Medulla oblongata (tissue), 1 donor: Measurements from ENCODE around the gene PPP6R2.

Source experiments
- DNase-seq: peaks from one replicate; pipeline ENCODE4 v3.0.0-alpha.2; 2015; ENCODE audit errors: extremely low spot score

The PPP6R2 gene

DNA sequence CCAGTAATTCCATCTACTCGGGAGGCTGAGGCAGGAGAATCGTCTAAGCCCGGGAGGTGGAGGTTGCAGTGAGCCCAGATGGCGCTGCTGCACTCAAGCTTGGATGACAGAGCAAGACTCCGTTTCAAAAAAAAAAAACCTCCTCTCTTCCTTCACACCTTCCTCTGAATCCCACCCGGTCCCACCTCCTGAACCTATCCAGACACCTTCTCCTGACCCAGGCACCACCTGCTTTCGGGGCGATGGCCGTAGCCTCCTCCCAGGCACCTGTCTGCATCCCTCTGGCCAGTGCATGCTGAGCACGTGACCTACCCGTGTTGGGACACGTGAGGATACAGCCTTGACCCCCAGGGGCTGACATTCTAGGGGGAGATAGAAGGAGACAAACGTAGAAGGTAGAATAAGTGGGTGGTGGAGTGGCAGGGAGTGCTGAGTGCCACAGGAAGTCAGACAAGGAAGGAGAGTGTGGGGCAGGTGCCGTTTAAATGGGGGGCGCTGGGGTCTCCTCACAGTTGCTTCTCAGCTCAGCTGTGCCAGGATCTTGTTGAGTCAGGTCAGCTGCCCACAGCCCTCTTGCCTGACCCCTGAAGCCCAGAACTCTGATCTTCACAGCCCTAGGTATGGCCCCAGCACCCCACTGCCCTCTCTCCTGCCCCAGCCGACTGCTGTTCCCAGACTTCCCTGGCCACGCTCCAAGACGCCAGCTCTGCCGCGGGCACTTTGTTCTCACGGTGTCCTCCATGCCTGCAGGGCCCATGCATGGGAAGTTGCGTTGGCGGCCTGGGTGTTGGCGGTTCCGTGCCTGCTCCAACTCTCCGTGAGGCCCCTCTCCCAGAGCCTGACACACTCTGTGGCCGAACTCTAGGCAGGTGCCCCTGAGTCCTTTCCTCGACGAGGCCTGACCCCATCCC, 142.3 kb downstream of the PPP6R2 start:
- no peak for DNase-seq

DNA sequence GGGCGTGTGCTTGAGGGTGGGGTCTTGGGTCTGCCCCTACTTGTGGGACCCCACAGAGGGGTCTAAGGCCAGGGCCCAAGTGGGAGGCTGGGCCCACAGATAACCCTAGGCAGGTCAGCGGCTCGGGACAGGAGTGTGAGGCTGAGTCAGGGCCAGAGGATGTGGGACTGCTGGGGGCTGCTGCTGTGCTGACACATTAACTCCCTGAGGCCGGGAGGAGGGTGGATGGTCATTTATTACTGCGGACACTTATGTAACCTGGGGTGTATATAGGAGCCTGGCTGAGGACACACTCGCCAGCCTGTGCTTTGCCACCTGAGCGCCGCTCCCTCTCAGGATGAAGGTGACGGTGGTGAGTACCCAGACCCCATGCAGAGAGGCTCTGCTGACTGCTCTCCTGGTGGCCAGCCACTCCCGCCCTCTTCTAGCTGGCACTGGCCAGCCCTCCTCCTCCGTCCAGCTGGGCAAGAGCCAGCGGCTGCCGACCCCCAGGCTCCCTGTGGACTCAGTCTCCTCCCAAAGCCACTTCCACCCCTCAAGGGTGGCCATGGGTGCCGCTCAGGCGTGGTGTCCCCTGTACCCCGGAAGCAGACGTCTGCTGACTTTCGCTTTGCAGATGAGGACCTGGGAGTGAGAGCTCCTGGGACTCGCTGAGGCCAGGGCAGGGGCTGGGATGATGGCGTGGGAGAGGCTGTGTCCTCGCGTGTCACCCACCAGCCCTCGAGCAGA, 143.6 kb downstream of the PPP6R2 start, which contains the start of gene MIOX:
Gene MIOX, plus strand, starts transcription at position 299 of the 729 bp plus-strand sequence. Its CDS starts 39 bp downstream, at position 338.
- no peak for DNase-seq

DNA sequence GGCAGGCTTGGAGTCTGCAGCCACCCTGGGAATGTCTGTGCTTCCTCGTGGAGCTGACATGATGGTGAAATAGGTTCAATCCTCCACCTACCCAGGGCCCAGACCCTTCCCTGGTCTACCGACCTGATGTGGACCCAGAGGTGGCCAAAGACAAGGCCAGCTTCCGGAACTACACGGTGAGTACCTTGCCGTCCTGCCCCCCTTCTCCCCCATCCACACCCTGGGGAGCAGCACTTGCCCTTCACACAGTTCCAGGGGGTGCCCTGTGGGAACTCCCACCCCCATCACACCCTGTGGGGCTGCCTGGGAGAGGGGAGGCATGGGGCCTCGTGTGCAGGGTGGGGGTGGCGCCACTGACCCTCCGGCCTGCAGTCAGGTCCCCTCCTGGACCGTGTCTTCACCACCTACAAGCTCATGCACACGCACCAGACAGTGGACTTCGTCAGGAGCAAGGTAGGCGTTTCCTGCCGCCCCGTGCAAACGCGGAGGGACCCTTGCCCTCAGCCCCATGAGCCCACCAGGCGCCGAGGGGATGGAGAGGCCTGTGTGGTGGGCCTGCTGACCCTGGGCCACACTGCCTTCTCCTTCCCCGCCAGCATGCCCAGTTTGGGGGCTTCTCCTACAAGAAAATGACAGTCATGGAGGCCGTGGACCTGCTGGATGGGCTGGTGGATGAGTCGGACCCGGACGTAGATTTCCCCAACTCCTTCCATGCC, 144.3 kb downstream of the PPP6R2 start:
- no peak for DNase-seq

DNA sequence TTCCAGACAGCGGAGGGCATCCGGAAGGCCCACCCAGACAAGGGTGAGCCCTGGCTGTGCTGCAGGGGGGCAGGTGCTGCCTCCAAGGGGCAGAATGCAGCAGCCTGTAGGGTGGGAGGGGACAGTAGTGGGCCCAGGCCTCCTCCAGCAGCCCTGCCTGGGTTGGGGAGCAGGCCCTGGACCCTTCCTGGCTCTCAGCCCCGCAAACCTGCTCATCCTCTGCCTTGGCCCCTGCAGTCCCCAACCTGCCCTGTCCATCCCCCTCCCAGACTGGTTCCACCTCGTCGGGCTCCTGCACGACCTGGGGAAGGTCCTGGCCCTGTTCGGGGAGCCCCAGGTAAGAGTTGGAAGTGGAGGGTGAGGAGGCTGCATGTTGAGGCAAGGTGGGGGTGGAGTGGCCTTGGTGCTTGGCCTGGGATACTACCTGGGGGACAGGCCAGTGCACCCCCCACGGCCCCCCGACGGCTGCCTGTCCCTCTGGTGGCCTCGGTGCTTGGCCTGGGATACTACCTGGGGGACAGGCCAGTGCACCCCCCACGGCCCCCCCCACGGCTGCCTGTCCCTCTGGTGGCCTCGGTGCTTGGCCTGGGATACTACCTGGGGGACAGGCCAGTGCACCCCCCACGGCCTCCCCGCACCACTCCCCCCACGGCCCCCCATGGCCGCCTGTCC, 145.0 kb downstream of the PPP6R2 start:
- DNase-seq = no peak

DNA sequence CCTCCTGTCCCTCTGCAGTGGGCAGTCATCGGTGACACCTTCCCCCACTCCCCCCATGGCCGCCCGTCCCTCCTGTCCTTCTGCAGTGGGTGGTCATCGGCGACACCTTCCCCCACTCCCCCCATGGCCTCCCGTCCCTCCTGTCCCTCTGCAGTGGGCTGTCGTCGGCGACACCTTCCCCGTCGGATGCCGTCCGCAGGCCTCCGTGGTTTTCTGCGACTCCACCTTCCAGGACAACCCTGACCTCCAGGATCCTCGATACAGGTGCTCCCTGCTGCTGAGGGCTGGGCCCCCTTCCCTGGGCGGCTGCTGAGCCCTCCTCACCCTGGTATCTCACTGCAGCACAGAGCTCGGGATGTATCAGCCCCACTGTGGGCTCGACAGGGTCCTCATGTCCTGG, 145.8 kb downstream of the PPP6R2 start:
- DNase-seq = no peak

DNA sequence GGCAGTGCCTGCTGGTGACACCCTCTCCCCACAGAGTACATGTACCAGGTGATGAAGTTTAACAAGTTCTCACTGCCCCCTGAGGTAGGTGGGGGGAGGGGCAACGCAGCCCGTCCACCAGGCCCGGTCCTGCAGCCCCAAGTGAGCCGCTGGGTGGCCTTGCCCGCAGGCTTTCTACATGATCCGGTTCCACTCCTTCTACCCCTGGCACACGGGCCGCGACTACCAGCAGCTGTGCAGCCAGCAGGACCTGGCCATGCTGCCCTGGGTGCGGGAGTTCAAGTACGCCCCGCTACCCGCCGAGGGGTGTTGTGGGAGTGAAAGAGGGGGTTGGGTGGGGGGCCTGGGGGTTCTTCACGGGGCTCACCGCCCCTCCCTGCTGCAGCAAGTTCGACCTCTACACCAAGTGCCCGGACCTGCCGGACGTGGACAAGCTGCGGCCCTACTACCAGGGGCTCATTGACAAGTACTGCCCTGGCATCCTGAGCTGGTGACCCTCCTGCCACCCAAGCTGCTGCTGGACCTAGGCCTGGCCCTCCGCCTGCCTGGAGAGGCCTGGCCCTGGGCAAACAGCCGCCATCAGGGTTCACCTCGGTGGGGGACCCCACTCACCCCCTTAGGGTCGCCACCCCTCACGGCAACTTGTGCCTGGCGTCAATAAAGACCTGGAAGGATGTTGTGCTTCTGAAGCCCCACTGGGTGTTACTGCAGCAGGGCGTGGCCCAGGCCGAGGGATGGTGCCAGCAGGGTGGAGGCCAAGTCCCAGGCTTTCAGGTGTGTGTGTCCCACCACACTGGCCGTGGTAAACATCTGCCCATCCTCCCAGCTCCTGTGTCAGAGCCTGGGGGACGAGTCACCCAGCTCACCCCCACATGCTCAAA, 146.5 kb downstream of the PPP6R2 start:
- DNase-seq = no peak

DNA sequence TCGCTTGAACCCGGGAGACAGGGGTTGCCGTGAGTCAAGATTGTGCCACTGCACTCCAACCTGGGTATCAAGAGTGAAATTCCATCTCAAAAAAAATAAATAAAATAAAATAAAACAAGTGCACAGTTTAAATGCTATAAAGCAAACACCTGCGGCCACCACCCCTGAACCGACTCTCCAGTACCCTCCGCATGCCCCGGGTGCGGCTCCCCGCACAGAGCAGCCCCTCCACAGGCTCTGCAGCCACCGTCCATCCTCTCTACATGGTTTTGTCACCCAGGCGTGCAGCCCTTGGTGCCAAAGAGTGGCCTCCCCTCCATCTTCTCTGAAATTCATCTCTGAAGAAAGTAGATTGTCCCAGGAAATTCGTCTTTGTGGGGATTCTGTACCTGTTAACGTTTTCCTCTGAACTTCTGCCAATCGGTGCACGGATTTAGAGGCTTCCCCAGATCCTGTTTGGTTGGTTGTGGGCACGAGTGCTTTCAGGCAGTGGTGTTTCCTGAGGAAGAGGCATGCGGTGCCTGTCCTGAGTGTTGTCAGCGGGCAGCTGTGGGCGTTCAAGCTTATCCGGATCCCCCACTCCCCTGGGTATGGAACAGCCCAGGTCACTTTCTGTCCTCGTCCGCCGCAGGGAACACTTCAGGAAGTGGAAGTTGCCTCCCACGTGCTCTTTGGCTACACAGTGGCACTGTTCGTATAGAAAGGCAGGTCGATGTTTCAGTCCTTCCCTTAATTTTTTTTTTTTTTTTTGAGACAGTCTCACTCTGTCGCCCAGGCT, 147.6 kb downstream of the PPP6R2 start:
- DNase-seq = no peak
